SKM-1 treated with dmso at 0.1 percent for 144 hours (cell line): ENCODE data around the gene OR2A14.
"Not testable (repeated sequence)": the region's sequence is repeated elsewhere in the genome, so short reads cannot be mapped to it uniquely, and the experiment has no call there.

Source experiments
- DNase-seq: peaks from one replicate; lab custom pipeline; 2025; ENCODE audit not compliant: unreplicated experiment; lab: John Stamatoyannopoulos, UW

OR2A14 gene

GRCh38 chr7:144122876-144123275, at the start of gene OR2A14:
Gene OR2A14 (plus strand): TSS chr7:144123176. CDS start chr7:144129113, 5,937 bp downstream.
- no peak for DNase-seq

GRCh38 chr7:144074374-144074773, 48.6 kb upstream of the OR2A14 start:
- DNase-seq, result no peak

- DNase-seq, result no peak
Observed at GRCh38 chr7:144085978-144086377, 37.0 kb upstream of the OR2A14 start, which contains the start of gene OR2A12. Gene OR2A12 (plus strand): TSS chr7:144086278. CDS start chr7:144095108, 8,830 bp downstream.

- DNase-seq, result no peak
Observed at GRCh38 chr7:144086730-144087129, 36.2 kb upstream of the OR2A14 start.

- DNase-seq, result no peak
Observed at GRCh38 chr7:144087230-144087629, 35.7 kb upstream of the OR2A14 start.

GRCh38 chr7:144090667-144091066, 32.3 kb upstream of the OR2A14 start:
- DNase-seq, result no peak

- no peak for DNase-seq
Observed at GRCh38 chr7:144098776-144099175, 24.2 kb upstream of the OR2A14 start.

- no peak for DNase-seq
Observed at GRCh38 chr7:144100607-144101006, 22.4 kb upstream of the OR2A14 start.

GRCh38 chr7:144102041-144102440, 20.9 kb upstream of the OR2A14 start:
- DNase-seq, result no peak

- no peak for DNase-seq
Observed at GRCh38 chr7:144105211-144105610, 17.8 kb upstream of the OR2A14 start.

GRCh38 chr7:144109283-144109682, 13.7 kb upstream of the OR2A14 start, which contains the start of gene OR2A2:
Gene OR2A2 (plus strand): TSS chr7:144109583. CDS start chr7:144109583, 0 bp downstream.
- no peak for DNase-seq

- no peak for DNase-seq
Observed at GRCh38 chr7:144110272-144110671, 12.7 kb upstream of the OR2A14 start.

GRCh38 chr7:144113651-144114050, 9.3 kb upstream of the OR2A14 start:
- no peak for DNase-seq

- DNase-seq, result no peak
Observed at GRCh38 chr7:144118341-144118740, 4.6 kb upstream of the OR2A14 start.

- DNase-seq, result peak; percentile 66
Observed at GRCh38 chr7:144127714-144128334, 4.8 kb downstream of the OR2A14 start.

GRCh38 chr7:144129601-144130000, 6.6 kb downstream of the OR2A14 start:
- not testable (repeated sequence) for DNase-seq

GRCh38 chr7:144130730-144131129, 7.8 kb downstream of the OR2A14 start:
- no peak for DNase-seq

- DNase-seq, result no peak
Observed at GRCh38 chr7:144132262-144132661, 9.3 kb downstream of the OR2A14 start.

GRCh38 chr7:144133307-144133706, 10.3 kb downstream of the OR2A14 start:
- no peak for DNase-seq

- DNase-seq, result no peak
Observed at GRCh38 chr7:144134116-144134515, 11.1 kb downstream of the OR2A14 start.

- no peak for DNase-seq
Observed at GRCh38 chr7:144137501-144137900, 14.5 kb downstream of the OR2A14 start.

GRCh38 chr7:144142187-144142586, 19.2 kb downstream of the OR2A14 start:
- DNase-seq, result no peak

- no peak for DNase-seq
Observed at GRCh38 chr7:144144426-144144825, 21.4 kb downstream of the OR2A14 start.
